Stimulated activated CD8-positive, alpha-beta memory T cell treated with anti-CD3 and anti-CD28 coated beads, Interleukin-15, amount 100 ng/mL, for 48 hours (primary cell): Measurements from ENCODE around the gene LDHAL6B.
"Not testable (repeated sequence)": the region's sequence is repeated elsewhere in the genome, so short reads cannot be mapped to it uniquely, and the experiment has no call there.

Experiments used
- DNase-seq, 2 donors: peaks; one replicate each; pipeline ENCODE4 v3.0.0-alpha.2; 2020; ENCODE audit warnings: low read depth in 2 of 2

Gene LDHAL6B

DNA sequence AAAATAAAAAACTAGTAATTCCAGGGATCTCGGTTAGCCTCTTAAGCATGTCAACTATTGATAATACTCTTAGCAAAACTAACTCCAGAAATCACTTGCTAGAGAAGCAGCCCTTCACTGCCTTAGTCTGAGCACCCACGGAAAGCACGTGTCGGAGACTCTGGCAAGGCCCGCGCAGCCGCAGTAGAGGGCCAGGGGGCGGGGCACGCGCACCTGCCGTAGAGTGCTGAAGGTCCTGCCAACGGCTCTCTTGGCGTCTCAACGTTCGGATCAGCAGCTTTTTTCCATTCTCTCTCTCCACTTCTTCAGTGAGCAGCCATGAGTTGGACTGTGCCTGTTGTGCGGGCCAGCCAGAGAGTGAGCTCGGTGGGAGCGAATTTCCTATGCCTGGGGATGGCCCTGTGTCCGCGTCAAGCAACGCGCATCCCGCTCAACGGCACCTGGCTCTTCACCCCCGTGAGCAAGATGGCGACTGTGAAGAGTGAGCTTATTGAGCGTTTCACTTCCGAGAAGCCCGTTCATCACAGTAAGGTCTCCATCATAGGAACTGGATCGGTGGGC lies at the start of gene LDHAL6B:
LDHAL6B (plus strand) TSS at position 221 of the 561 bp plus-strand sequence; CDS start at position 319, 98 bp downstream.
- DNase-seq = no peak

DNA sequence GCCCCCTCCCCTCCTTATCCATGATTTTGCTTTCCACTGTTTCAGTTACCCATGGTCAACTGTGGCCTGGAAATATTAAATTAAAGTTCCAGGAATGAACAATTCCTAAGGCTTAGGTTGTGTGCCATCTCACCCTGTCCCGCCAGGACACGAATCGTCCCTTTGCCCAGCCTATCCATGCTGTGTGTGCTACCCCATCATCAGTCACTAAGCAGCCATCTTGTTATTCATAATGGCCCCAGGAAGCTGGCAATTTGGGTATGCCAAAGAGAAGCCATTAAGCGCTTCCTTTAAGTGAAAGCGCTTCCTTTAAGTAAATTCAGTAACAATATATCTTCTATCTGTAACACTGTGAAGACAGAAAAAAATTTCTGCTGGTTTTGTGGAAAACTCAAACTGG lies 49.2 kb upstream of the LDHAL6B start:
- no peak for DNase-seq

DNA sequence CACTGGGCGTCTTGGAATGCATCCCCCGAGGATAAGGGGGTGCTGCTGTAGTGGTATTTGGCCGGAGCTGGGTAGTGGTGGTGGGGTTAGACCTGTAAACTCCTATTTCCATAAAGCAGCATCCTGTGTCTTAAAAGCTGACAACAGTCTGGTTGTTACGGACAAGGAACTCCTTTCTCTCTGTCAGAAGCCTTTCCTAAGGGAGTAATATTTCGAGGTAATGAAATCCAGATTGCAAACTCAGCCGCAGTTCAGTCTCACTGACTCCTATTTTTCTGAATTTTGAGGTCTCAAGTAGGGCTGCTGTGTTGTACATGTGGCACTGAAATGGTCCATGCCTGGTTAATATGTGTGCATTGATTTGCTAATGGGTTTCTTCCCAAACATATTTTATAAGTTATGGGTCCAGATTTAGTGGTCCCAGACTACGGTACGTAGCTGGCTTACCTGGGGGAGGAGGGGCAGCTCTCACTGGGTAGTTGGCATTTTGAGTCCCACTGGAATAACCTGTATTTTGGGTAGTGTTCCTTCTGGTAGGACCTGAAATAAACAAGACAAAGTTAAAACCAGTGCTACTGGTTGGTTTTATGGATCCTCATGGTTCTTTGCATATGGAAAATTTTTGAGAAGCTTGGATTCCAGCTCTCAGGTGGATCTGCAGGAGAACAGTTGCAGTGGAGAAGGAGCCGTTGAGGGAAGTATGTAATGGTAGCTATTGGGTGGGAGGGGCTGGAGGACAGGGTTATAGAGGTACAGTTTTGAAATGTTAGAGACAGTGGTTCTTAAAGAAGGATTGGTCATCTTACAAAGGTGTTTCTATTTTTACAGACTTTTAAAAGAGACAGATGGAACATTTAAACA lies 48.6 kb upstream of the LDHAL6B start:
- no peak for DNase-seq

DNA sequence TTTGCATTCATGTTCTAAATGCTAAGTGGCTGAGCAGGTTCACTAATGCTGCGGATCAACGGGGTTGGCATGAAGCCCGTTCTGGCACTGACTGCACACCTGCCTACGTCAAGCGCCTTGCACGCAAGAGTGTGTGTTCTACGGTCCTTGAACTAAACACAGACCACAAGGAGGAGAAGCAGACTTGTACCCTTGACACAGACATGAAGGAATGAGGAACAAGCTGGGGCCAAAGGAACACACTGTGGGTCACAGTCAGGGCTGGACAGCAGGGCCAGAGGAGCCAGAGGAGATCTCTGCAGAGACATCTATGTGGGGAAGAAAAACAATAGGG lies 48.0 kb upstream of the LDHAL6B start:
- no peak for DNase-seq

DNA sequence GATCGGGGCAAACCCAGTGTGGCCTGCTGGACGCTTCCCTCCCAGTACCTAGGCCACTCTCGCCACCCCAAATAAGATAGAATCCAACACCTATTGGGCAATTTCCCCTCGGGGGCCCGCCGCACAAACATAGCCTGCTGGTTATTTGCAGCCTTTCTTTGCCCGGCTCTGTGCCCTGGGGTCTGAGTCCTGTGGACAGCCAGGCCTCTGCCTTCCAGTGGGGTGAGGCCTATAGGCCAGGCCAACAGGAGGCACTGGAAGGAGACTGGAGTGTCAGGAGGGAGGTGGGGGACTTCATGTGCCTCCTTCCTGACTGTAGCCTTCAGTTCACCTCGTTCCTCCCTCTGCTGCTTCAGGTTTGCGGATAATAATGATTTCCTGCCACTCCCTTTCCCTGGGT lies 47.4 kb upstream of the LDHAL6B start:
- DNase-seq = no peak

DNA sequence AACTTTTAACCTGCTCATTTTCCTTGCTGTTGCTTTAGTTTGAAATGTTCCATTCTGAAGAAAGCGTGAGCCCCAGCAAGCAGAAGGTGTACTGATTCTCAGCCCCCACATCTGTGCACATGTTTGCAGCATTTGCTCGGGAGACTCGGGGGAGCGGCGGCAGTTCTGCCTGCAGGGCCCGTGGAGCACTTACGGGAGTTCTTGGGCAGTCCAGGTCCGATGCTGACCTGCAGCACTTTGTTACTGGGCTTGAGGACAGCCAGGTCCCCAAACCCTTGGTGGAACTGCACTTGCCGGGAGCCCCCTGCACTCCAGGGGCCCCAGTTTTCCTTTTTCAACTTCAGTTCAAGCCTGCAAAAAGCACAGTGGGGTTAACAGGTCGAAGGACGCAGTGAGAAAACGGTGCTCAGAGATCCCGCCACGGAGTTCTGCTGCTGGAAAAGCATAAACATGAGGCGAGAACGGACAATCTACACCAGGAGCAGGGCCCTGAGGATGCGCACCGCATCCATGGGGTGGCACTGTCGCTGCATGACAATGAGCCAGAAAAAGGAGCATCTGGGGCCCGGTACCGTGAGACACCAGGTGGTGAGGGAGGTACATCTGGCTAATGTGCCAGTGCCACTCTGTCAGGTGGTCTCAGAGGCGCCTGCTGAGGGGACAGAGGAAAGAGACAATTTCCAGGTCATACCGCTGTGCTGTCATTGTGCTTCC lies 45.6 kb upstream of the LDHAL6B start:
- no peak for DNase-seq

DNA sequence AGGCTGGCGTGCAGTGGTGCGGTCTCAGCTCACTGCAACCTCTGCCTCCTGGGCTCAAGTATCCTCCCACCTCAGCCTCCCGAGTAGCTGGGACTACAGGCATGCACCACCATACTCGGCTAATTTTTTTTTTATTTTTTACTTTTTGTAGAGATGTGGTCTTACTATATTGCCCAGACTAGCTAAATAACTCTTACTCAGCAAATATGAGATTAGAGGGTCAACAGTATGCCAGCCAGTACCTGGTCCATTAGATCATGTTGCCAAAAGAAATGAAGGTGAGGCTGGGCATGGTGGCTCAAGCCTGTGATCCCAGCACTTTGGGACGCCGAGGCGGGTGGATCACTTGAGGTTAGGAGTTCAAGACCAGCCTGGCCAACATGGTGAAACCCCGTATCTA lies 44.6 kb upstream of the LDHAL6B start:
- DNase-seq = not testable (repeated sequence)

DNA sequence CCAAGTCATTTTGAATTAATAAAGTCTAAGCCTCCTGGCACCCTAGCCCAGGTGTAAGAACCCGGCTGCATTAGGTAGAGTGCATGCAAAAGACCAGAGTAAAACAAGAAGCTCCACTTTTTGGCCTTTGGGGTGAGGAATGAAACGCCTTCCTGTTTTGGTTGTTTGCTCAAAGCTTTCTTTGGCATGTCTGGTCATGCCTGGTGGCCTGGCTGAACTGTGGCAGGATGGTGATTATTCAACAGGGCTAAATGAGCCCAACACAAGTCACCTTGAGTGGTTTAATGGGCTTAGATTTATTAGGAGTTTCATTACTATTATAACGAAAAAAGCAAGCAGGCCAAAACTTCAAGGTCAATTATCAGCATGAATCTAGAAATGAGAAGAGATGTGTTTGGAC lies 40.9 kb upstream of the LDHAL6B start:
- no peak for DNase-seq

DNA sequence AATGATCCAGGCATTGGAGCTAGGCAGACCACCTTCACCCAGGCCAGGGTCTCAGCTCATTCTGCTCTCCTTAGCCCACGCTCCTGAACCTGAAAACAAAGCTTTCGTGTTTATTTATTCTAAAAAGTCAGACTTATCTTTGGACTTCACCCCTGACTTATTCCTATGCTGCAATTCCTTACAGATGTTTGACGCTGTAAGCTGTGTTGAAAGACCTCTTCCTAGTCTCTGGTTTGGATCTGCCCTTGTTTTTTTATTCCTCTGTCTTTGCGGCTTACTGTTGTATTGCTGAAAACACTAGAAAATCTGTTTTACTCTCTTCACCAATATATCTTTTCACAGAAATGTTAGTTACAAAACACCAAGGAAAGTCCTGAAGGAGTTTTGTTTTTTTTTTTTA lies 40.5 kb upstream of the LDHAL6B start:
- no peak for DNase-seq

DNA sequence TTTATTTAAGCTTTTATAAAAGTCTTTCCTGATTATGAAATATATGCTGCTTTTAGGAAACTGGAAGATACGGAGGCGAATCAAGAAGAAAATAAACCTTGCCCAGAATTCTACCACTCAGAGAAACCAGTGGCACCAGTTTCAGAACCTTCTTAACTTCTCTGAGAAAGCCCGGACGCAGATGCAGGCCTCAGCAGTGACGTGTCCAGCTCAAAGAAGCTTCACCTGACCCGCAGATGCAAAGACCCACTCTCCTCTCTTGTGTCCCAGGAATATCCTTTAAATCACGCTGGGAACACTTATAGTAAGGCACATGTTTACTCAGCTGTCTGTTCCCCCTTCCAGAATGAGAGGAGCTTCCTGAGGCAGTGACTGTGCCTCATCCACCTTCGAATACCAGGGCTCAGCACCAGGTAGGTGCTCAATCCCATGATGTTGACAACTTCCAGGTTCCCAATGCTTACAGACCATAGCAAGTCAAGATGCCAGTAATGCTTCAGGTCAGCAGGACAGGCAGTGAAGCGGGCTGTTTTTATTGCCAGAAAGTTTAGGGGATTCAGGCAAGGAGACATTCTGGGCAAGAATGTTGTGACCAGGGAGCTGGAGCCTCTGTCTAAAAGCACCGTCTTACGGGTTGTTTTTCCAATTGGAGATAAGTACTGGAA lies 39.9 kb upstream of the LDHAL6B start:
- DNase-seq = no peak

DNA sequence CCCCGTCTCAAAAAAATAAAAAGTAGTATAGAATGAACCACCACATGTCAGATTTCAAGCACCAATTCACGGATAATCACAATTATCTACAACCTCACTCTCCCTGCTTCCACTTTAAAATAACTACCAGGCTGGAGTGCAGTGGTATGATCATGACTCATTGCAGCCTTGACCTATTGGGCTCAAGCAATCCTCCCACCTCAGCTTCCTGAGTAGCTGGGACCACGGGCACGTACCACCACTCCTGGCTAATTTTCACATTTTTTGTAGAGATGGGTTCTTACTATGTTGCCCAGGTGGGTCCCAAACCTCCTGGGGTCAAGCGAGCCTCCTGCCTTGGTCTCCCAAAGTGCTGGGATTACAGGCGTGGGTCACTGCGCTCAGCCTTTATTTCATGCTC lies 38.1 kb upstream of the LDHAL6B start:
- DNase-seq = no peak

DNA sequence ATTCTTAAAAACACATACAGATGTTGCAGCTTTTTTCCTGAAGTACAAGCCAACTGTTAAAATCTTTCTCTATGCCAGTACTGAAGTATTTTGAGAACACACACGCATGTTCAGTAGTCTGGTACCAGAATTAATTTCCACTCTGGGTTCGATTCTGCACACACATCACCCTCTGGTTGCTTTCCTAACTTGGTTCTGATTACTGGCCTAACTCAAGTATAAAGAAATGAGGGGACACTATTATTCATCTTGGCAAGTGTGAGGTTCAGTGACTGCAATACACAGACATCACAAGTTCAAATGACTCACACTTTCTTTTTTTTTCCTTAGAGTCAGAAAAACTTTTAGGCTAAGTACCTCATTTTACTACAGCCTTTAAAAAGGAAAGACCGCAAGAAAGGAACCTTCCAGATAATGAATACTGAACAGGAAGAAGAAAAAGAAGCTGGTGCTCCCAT lies 37.4 kb upstream of the LDHAL6B start:
- no peak for DNase-seq

DNA sequence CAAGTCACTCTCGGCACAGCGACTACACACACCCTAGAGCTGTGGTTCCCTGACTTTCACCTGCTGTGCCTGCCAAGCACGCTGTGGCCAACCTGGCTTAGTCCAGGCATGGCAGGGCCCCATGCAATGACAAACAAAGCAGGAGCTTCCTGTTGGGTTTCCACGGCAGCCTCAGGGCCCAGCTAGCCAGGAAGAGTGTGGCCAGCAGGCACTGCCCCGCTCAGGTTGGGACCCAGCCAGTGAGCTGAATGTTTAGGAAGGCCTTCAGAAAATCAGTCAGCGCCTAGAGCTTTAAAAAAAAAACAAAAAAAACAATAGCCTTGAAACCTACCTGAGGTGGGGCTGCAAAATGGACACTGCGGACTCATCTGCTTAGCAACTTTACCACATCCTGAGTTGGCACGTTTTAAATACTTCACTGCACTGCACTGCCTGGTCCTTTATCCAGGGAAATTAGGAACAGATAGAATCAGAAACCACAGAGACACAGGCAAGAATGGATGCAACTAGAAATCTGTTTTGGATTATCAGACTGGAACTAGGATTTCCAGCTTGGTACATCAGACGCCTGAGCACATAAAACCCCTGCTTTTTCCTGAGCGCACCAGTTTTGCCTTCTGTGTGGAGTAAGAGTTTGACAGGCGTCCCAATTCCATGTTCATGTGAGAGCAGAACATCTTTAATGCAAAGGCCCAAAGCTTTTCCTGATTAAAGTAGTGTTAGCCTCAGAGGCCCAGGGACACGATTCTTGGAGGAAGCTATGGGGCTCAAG lies 36.2 kb upstream of the LDHAL6B start:
- no peak for DNase-seq

DNA sequence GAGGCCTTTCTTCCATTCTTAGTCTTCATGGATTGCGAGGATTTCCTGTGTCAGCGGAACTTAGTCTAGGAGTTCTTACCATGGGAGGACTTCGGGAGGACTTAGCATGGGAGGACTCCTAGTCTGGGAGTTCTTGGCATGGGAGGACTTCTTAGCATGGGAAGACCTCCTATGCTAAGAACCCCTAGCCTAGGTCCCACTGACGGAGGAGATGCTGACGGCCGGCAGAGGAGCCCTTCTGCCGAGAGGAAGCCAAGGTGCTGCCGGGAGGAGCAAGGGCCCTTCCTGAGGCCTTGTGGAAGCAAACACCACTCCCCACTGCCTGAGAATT lies 35.6 kb upstream of the LDHAL6B start:
- no peak for DNase-seq

DNA sequence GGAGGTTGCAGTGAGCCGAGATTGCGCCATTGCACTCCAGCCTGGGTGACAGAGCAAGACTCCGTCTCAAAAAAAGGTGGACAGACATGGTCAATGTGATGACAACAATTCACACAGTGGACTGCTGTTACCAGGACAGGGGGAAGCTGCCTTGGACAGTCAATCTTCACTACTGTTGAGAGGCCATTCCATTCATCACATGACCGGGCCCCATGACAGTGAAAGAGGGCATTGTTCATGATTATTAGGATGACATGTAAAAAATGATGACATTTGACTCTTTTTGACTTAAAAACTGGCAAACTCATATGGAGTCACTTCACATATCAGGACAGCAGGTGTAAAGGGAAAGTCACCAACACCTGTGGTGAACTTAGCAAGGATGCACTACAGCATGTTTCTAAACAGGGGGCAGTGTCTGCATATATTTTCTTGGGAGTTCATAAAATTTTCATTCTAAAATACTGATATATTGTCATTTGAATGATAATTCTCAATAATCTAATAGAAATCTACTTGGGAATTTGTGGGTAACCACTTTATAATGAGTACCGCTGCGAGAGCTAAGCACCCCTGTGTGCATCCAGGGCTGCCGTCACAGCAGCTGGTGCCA lies 34.2 kb upstream of the LDHAL6B start:
- DNase-seq = no peak

DNA sequence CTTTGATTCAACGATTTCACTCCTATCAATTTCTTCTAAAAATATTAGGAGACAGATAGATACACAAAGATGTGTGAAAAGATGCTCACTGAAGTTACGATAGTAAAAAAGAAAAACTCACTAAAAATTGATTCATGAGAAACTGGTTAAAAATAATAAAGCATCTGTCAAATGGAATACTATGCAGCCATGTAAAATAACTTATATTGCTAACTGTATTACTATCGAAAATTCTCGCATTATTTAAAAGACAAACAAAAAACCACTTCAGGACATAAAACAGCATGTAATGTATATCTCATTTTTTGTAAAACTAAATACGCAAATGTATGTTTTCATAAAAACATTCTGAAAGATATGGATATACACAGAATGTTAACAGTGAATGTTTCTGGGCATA lies 33.4 kb upstream of the LDHAL6B start:
- DNase-seq = no peak

DNA sequence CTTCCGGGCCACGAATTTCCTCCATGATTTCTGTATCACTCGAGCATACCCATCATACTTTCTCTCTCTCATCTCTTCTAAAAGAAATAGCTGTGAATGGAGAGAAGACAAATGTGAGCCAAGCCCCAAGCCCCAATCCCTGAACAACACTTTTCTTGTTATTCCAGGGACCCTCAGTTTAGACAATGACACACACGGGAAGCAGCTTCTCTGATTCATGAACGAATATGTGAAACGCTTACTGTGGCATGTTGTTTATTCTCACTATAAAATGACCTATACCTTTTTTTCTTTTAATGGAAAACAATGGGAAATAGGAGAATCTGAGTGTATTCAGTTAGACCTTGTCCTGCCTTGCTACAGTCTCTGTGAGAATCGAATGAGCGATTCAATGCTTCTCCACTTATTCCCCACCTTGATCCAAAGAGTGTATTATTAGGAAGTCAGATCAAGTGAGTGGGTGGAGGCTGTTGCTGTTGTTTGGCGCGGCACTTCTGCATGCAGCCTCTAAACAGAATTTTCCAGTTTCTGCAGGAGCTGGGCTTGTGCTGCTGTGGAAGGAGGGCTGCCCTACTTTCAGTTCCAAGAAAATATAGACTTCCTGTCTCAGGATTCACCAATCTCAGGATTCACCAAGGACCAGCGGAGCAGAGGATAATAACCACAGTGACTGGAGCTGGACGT lies 32.4 kb upstream of the LDHAL6B start:
- DNase-seq = no peak

DNA sequence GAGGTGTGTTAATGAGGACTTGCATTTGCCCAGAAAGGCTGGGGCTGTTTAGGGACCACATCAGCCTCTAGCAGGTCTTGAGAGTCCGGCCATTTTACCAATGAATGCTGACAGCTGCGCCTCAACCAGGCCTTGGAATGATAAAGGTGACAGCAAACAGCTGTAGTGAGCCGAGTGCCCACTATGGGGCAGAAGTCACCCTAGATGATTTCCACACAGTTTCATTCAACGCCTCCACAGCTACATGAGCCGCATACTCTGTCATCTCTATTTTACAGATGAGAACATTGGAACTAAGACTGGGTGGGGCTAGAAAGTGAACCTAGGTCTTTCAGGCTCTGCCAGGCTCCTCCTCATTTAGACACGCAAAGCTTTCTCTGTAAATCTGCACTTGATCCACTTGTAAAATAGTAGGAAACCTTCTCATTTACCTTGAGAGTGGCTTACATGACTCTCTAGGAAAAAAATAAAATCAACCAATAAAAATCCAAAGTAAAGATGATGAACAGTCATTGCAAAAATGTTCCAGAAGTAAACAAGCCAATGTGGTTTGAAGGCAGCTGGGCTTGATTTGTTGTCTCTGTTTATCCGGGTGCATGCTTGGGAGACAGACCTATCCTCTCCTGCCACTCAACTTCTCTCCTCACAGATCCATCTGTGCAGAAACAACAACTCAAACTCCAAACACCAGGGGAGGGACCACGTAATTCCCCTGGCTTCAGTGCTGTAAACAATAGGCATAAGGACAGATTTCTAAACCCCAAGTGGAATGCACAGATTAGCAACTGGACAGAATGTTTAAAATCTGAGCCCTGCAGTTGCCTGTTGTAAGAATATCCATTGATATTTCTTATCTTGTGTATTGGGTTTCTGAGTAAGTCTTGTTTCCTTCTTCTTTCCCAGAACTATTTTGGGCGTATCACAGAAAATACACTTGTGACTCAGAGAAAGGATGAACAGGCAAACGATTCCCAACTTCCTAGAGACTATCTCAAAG lies 31.5 kb upstream of the LDHAL6B start:
- peak; percentile 25 to 27 for DNase-seq

DNA sequence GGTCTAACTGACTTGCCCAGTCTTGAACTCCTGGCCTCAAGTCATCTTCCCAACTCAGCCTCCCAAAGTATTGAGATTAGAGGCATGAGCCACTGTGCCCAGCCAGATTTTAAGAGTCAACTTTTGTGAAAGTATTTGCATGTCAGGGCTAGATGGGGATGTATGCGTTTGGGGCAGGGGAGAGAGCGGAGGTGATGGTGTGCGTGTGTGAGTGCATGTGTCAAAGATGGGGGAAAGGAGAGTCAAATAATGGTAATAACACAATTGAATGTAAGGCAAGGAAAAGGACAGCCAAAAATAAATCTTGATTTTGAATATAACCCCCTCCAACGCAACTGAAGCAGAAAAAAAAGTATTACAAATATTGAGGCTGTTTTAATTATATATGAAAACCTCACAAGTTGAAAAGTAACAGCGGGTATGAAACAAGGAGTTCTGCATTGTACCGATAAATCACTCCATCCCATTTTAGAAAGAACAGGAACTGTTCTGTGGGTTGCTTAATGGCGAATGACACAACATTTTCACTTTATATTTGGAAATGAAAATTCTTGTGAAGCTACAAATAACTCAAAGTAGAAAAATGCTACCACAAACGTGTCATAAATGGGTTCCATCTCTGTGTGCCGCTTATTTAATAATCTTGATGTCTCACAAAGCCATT lies 29.9 kb upstream of the LDHAL6B start:
- no peak for DNase-seq
